Liver (tissue), 3 donors: ENCODE data around the gene MAN1C1.

ENCODE experiments used
- HNF4G ChIP-seq: IDR thresholded peaks from 2 replicates; pipeline ENCODE4 v1.6.1; 2016; ENCODE audit warnings: antibody characterized with exemption
- TF ChIP-seq, protein P1 (sequence below): IDR thresholded peaks from 2 replicates; pipeline ENCODE4 v1.6.1; 2016; ENCODE audit warnings: antibody characterized with exemption, mild to moderate bottlenecking
- TF ChIP-seq, protein P2 (sequence below): fragments of 150-350 bp; IDR thresholded peaks from 2 replicates; pipeline ENCODE4 v1.5.1; 2017; ENCODE audit warnings: improper control_type of control experiment, low read depth, low read length; ENCODE audit not compliant: missing input control
- donor health status: healthy.
- donor health status: healthy.

DNA sequence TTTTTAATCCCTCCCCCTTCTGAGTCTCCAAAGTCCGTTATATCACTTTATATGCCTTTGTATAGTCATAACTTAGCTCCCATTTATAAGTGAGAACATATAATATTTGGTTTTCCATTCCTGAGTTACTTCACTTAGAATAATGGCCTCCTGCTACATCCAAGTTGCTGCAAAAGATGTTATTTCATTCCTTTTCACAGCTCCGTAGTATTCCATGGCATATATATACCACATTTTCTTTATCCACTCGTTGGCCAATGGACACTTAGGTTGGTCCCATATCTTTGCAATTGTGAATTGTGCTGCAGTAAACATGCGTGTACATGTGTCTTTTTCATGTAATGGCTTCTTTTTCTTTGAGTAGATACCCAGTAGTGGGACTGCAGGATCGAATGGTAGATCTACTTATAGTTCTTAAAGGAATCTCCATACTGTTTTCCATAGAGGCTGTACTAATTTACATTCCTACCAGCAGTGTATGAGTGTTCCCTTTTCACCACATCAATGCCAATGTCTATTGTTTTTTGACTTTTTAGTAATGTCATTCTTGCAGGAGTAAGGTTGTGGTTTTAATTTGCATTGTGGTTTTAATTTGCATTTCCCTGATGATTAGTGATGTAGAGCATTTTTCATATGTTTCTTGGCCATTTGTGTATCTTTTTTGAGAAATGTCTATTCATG lies 12.3 kb downstream of the MAN1C1 start:
- TF ChIP-seq, protein P1, sequence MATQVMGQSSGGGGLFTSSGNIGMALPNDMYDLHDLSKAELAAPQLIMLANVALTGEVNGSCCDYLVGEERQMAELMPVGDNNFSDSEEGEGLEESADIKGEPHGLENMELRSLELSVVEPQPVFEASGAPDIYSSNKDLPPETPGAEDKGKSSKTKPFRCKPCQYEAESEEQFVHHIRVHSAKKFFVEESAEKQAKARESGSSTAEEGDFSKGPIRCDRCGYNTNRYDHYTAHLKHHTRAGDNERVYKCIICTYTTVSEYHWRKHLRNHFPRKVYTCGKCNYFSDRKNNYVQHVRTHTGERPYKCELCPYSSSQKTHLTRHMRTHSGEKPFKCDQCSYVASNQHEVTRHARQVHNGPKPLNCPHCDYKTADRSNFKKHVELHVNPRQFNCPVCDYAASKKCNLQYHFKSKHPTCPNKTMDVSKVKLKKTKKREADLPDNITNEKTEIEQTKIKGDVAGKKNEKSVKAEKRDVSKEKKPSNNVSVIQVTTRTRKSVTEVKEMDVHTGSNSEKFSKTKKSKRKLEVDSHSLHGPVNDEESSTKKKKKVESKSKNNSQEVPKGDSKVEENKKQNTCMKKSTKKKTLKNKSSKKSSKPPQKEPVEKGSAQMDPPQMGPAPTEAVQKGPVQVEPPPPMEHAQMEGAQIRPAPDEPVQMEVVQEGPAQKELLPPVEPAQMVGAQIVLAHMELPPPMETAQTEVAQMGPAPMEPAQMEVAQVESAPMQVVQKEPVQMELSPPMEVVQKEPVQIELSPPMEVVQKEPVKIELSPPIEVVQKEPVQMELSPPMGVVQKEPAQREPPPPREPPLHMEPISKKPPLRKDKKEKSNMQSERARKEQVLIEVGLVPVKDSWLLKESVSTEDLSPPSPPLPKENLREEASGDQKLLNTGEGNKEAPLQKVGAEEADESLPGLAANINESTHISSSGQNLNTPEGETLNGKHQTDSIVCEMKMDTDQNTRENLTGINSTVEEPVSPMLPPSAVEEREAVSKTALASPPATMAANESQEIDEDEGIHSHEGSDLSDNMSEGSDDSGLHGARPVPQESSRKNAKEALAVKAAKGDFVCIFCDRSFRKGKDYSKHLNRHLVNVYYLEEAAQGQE = no peak
- TF ChIP-seq, protein P2, sequence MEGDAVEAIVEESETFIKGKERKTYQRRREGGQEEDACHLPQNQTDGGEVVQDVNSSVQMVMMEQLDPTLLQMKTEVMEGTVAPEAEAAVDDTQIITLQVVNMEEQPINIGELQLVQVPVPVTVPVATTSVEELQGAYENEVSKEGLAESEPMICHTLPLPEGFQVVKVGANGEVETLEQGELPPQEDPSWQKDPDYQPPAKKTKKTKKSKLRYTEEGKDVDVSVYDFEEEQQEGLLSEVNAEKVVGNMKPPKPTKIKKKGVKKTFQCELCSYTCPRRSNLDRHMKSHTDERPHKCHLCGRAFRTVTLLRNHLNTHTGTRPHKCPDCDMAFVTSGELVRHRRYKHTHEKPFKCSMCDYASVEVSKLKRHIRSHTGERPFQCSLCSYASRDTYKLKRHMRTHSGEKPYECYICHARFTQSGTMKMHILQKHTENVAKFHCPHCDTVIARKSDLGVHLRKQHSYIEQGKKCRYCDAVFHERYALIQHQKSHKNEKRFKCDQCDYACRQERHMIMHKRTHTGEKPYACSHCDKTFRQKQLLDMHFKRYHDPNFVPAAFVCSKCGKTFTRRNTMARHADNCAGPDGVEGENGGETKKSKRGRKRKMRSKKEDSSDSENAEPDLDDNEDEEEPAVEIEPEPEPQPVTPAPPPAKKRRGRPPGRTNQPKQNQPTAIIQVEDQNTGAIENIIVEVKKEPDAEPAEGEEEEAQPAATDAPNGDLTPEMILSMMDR = no peak
- TF ChIP-seq HNF4G = no peak
